Body of pancreas (tissue), 4 donors: ENCODE results near the gene VAV1. TPM values are rescaled to one million over a fixed set of nuclear protein-coding genes. Genes with fewer than 3 reads are reported as not detected.

Source experiments
- ATAC-seq: fragments of 150-250 bp; one replicate; pipeline ENCODE4 v1.9.1; 2016
- DNase-seq, 4 donors: peaks; one replicate each; pipeline ENCODE4 v3.0.0-alpha.2; 2019
- H3K27ac ChIP-seq, 4 donors: fragments of 200-600 bp; sonication (generic); 1 replicate in 3 of 4; 2 replicates in 1 of 4; pipeline versions ENCODE4 v1.5.1 to v1.6.1; 2016 to 2019; ENCODE audit warnings: mild to moderate bottlenecking in 1 of 4, mixed read lengths in 1 of 4, moderate library complexity in 1 of 4
- H3K27me3 ChIP-seq, 2 donors: fragments of 200-600 bp; sonication (generic); one replicate each; pipeline ENCODE4 v1.6.0; 2016; ENCODE audit warnings: mild to moderate bottlenecking in 1 of 2
- H3K36me3 ChIP-seq, 2 donors: fragments of 200-600 bp; sonication (generic); replicated peaks in 1 of 2; 2 replicates each; pipeline ENCODE4 v1.5.1; 2016; ENCODE audit warnings: low read depth in 2 of 2; ENCODE audit not compliant: insufficient read depth in 1 of 2
- H3K4me1 ChIP-seq: fragments of 200-600 bp; sonication (generic); one replicate; pipeline ENCODE4 v1.6.0; 2016
- H3K4me3 ChIP-seq, 2 donors: fragments of 200-600 bp; sonication (generic); 1 replicate in 1 of 2; 2 replicates in 1 of 2; pipeline ENCODE4 v1.5.1; 2016 to 2019
- H3K9me3 ChIP-seq, 3 donors: fragments of 200-600 bp; sonication (generic); 1 replicate in 2 of 3; 2 replicates in 1 of 3; pipeline ENCODE4 v1.5.1; 2016
- POLR2A ChIP-seq, 3 donors: fragments of 450-650 bp; IDR thresholded peaks; one replicate each; pipeline ENCODE4 v1.6.1; 2016; ENCODE audit warnings: antibody characterized with exemption in 3 of 3, mild to moderate bottlenecking in 2 of 3
- WGBS, 2 donors: methylation state at CpG; one replicate each; pipeline ENCODE4 v1.1.5; 2017; 5-methylcytosine and 5-hydroxymethylcytosine counted together
- intact Hi-C: fragments of 100-400 bp; cut with DNase I; formaldehyde crosslinking; loops from one replicate; pipeline ENCODE4 v1.15.1; 2023
- total RNA-seq, 2 donors: library from RNA; depleted of rRNA; stranded (reverse); fragments of >200 nt; gene quantifications; one replicate each; pipeline ENCODE4 v1.1.0, GENCODE V29; 2016
- TF ChIP-seq, protein P1 (sequence below), 7 experiments: fragments of 450-650 bp in 4 of 7; fragments of 200-600 bp in 3 of 7; sonication (generic) in 3 of 7; IDR thresholded peaks; one replicate each; pipeline ENCODE4 v1.5.1; 2016 to 2019; ENCODE audit warnings: antibody characterized with exemption in 7 of 7

VAV1 gene
- total RNA-seq, 2 donors from 2014 or later, result 1.3 to 5.6 TPM

DNA sequence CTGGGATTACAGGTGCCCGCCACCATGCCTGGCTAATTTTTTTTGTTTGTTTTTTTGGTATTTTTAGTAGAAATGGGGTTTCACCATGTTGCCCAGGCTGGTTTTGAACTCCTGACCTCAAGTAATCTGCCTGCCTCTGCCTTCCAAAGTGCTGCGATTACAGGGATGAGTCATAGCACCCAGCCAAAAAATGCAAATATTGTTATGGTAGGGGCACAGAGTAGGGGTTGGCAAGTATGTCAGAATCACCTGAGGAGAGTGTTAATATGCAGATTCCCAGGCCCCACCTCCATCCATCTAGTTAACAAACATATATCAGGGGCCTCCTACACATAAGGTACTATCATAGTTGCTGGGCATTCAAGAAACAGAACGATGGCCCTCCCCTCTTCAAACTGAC lies 44.7 kb downstream of the VAV1 start:
- no peaks in the 10 kb centered on the region for H3K27me3 ChIP-seq
- H3K9me3 ChIP-seq, result no peaks in the 10 kb centered on the region
- intact Hi-C loops, result no loop called here
- H3K4me3 ChIP-seq, result no peak overlapping the region
- DNase-seq (no peak), ATAC-seq (no peak)
- H3K27ac ChIP-seq, result no peak overlapping the region
- H3K36me3 ChIP-seq, result no peaks in the 10 kb centered on the region
- TF ChIP-seq POLR2A (IDR thresholded peaks at IDR 0.05), result no peak
- TF ChIP-seq, protein P1, sequence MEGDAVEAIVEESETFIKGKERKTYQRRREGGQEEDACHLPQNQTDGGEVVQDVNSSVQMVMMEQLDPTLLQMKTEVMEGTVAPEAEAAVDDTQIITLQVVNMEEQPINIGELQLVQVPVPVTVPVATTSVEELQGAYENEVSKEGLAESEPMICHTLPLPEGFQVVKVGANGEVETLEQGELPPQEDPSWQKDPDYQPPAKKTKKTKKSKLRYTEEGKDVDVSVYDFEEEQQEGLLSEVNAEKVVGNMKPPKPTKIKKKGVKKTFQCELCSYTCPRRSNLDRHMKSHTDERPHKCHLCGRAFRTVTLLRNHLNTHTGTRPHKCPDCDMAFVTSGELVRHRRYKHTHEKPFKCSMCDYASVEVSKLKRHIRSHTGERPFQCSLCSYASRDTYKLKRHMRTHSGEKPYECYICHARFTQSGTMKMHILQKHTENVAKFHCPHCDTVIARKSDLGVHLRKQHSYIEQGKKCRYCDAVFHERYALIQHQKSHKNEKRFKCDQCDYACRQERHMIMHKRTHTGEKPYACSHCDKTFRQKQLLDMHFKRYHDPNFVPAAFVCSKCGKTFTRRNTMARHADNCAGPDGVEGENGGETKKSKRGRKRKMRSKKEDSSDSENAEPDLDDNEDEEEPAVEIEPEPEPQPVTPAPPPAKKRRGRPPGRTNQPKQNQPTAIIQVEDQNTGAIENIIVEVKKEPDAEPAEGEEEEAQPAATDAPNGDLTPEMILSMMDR (IDR thresholded peaks at IDR 0.05), result no peak
- H3K4me1 ChIP-seq, result no peaks in the 10 kb centered on the region
- 59 to 72% methylated on average over 3 of the region's 3 CpGs for WGBS, 2 donors

DNA sequence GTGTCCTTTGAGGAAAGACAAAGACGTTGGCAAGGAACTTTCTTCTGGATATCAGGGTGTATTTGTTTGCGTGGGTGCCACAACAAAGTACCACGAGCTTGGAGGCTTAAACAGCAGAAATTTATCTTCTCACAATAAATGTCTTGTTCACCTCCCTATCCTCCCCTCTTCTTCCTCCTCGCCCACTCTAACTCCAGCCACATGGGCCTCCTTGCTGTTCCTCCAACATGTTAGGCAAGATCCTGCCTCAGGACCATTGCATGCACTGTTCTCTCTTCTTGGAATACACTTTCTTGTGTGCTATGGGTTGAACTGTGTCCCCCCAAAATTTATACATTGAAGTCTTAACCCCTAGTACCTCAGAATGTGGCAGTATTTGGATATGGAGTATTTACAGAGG lies 45.7 kb downstream of the VAV1 start:
- DNase-seq, result no peak
- H3K9me3 ChIP-seq, result no peaks in the 10 kb centered on the region
- no peaks in the 10 kb centered on the region for H3K36me3 ChIP-seq
- H3K27me3 ChIP-seq, result no peaks in the 10 kb centered on the region
- no peaks in the 10 kb centered on the region for H3K4me1 ChIP-seq
- no peak overlapping the region for H3K27ac ChIP-seq
- intact Hi-C loops, result no loop called here
- WGBS, 2 donors, result 70 to 75% methylated on average over 4 of the region's 4 CpGs
- TF ChIP-seq, protein P1 (IDR thresholded peaks at IDR 0.05), result no peak
- TF ChIP-seq POLR2A (IDR thresholded peaks at IDR 0.05), result no peak
- H3K4me3 ChIP-seq, result no peak overlapping the region
- ATAC-seq, result no peak

DNA sequence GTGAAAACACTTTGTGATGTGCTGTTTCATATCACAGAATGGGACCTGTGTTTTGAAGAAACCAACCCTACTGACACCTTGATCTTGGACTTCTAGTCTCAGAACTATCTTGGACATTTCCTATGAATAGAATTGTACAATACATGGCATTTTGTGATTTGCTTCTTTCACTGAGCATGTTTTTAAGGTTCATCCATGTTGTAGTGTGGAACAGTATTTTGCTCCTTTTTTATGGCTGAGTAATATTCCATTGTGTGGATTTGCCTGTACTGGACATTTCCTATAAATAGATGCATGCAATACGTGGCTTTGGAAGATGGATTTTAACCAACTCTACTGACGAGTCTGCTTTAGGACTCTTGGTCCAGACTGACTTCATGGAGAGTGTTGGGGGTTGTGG lies 46.8 kb downstream of the VAV1 start:
- intact Hi-C loops, result no loop called here
- Histone ChIP-seq H3K36me3 (no peaks in the 10 kb centered on the region), H3K27me3 (no peaks in the 10 kb centered on the region), H3K9me3 (no peaks in the 10 kb centered on the region), H3K27ac (no peak overlapping the region), H3K4me1 (no peaks in the 10 kb centered on the region), H3K4me3 (no peak overlapping the region)
- DNase-seq, result no peak
- no peak for ATAC-seq
- WGBS, 2 donors, result 39 to 64% methylated on average over 2 of the region's 2 CpGs
- TF ChIP-seq, protein P1 (IDR thresholded peaks at IDR 0.05), result no peak
- TF ChIP-seq POLR2A (IDR thresholded peaks at IDR 0.05), result no peak

DNA sequence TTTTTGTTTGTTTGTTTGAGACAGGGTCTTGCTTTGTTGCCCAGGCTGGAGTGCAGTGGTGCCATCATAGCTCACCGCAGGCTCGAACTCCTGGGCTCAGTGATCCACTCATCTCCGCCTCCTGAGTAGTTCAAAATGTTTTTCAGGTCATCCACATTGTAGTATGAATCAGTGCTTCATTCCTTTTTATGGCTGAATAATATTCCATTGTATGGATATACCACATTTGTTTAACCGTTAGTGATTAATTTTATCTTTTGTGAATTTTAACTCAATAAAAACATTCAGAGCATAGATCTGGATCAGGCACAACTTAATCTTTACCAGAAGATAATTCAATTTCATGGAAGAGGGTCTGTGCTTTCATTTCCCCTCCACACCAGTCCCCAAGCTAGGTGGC lies 47.7 kb downstream of the VAV1 start:
- DNase-seq, result no peak
- intact Hi-C loops, result no loop called here
- Histone ChIP-seq H3K27ac (no peak overlapping the region), H3K4me3 (no peak overlapping the region), H3K27me3 (no peaks in the 10 kb centered on the region), H3K4me1 (no peaks in the 10 kb centered on the region), H3K36me3 (no peaks in the 10 kb centered on the region), H3K9me3 (no peaks in the 10 kb centered on the region)
- no peak for TF ChIP-seq POLR2A (IDR thresholded peaks at IDR 0.05)
- TF ChIP-seq, protein P1 (IDR thresholded peaks at IDR 0.05), result no peak
- ATAC-seq, result no peak
- 89 to 97% methylated on average over 4 of the region's 4 CpGs for WGBS, 2 donors

DNA sequence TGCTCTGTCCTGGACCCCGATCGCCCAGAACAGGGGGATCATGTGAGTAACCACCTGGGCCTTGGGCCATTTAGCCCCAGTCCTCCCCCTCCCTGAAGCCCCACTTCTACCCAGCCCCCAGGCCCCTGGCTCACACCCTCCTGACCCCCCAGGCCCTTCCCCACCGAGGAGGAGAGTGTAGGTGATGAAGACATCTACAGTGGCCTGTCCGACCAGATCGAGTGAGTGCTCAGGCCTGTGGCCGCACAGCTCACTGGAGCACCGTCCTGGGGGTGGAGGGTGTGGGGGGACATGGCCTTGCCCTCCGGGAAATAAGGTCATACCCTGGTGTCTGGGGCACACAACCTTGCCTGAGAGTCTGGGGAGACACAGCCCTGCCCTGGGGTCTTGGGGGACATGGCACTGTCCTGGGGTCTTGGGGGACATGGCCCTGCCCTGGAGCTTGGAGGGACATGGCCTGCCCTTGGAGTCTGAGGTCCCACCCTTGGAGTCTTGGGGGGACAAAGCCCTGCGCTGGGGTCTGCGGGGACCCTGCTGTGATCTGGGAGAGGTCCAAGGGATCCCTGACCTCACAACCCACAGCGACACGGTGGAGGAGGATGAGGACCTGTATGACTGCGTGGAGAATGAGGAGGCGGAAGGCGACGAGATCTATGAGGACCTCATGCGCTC lies 49.3 kb downstream of the VAV1 start:
- TF ChIP-seq, protein P1 (IDR thresholded peaks at IDR 0.05), result no peak
- no peak for TF ChIP-seq POLR2A (IDR thresholded peaks at IDR 0.05)
- no peaks in the 10 kb centered on the region for H3K4me1 ChIP-seq
- intact Hi-C loops, result no loop called here
- no peaks in the 10 kb centered on the region for H3K27me3 ChIP-seq
- H3K4me3 ChIP-seq, result no peak overlapping the region
- no peaks in the 10 kb centered on the region for H3K9me3 ChIP-seq
- H3K36me3 ChIP-seq, result no peaks in the 10 kb centered on the region
- ATAC-seq (no peak), DNase-seq (no peak)
- 76 to 78% methylated on average over 13 to 17 of the region's 17 CpGs for WGBS, 2 donors
- H3K27ac ChIP-seq, result no peak overlapping the region
